HG03378 (cell line): ENCODE results near the gene IFI35.

Experiments used
- ATAC-seq: cut with Tn5 transposase; IDR thresholded peaks from one replicate; pipeline ENCODE4 v1.9.1; 2021; ENCODE audit warnings: mild to moderate bottlenecking, moderate library complexity; ENCODE audit not compliant: unreplicated experiment

The IFI35 gene

GRCh38 chr17:43020789-43021740 lies 14.5 kb downstream of the IFI35 start:
- no peak for ATAC-seq

GRCh38 chr17:43021741-43022512 lies 15.3 kb downstream of the IFI35 start, which contains the start of gene VAT1:
VAT1 (minus strand) TSS chr17:43022385; CDS start chr17:43022322, 63 bp downstream.
- no peak for ATAC-seq

- no peak for ATAC-seq
Measured at GRCh38 chr17:43024407-43025289, 18.1 kb downstream of the IFI35 start, which contains the start of gene RND2. RND2 (plus strand) TSS chr17:43025231; CDS start chr17:43025348, 117 bp downstream.

- ATAC-seq: no peak
Measured at GRCh38 chr17:43025290-43025657, 18.7 kb downstream of the IFI35 start.

GRCh38 chr17:43025766-43026537 lies 19.4 kb downstream of the IFI35 start:
- no peak for ATAC-seq

GRCh38 chr17:43026595-43026994 lies 20.0 kb downstream of the IFI35 start:
- no peak for ATAC-seq

GRCh38 chr17:43027091-43028032 lies 20.8 kb downstream of the IFI35 start:
- no peak for ATAC-seq

GRCh38 chr17:43028221-43028861 lies 21.8 kb downstream of the IFI35 start:
- no peak for ATAC-seq

- ATAC-seq: no peak
Measured at GRCh38 chr17:43030137-43030767, 23.7 kb downstream of the IFI35 start.

GRCh38 chr17:43031666-43032065 lies 25.1 kb downstream of the IFI35 start:
- no peak for ATAC-seq

- no peak for ATAC-seq
Measured at GRCh38 chr17:43033948-43034881, 27.6 kb downstream of the IFI35 start.

GRCh38 chr17:43034894-43035293 lies 28.3 kb downstream of the IFI35 start:
- no peak for ATAC-seq

GRCh38 chr17:43039646-43040045 lies 33.1 kb downstream of the IFI35 start:
- ATAC-seq: no peak

- ATAC-seq: no peak
Measured at GRCh38 chr17:43040655-43041054, 34.1 kb downstream of the IFI35 start.

GRCh38 chr17:43042025-43042628 lies 35.5 kb downstream of the IFI35 start:
- no peak for ATAC-seq

- no peak for ATAC-seq
Measured at GRCh38 chr17:43043307-43043706, 36.7 kb downstream of the IFI35 start.
